ENCODE data around the gene USP35.

GRCh38 chr11:78223320-78223954, 34.7 kb downstream of the USP35 start:
- TF ChIP-seq POLR2AphosphoS5 (IDR thresholded peaks at IDR 0.05), result no peak
- TF ChIP-seq, protein P1, sequence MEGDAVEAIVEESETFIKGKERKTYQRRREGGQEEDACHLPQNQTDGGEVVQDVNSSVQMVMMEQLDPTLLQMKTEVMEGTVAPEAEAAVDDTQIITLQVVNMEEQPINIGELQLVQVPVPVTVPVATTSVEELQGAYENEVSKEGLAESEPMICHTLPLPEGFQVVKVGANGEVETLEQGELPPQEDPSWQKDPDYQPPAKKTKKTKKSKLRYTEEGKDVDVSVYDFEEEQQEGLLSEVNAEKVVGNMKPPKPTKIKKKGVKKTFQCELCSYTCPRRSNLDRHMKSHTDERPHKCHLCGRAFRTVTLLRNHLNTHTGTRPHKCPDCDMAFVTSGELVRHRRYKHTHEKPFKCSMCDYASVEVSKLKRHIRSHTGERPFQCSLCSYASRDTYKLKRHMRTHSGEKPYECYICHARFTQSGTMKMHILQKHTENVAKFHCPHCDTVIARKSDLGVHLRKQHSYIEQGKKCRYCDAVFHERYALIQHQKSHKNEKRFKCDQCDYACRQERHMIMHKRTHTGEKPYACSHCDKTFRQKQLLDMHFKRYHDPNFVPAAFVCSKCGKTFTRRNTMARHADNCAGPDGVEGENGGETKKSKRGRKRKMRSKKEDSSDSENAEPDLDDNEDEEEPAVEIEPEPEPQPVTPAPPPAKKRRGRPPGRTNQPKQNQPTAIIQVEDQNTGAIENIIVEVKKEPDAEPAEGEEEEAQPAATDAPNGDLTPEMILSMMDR (IDR thresholded peaks at IDR 0.05), result no peak
- no peak for TF ChIP-seq POLR2A (IDR thresholded peaks at IDR 0.05)

All from breast epithelium (tissue), 3 donors.